ENCODE measurements around the gene ADAM19.

DNA sequence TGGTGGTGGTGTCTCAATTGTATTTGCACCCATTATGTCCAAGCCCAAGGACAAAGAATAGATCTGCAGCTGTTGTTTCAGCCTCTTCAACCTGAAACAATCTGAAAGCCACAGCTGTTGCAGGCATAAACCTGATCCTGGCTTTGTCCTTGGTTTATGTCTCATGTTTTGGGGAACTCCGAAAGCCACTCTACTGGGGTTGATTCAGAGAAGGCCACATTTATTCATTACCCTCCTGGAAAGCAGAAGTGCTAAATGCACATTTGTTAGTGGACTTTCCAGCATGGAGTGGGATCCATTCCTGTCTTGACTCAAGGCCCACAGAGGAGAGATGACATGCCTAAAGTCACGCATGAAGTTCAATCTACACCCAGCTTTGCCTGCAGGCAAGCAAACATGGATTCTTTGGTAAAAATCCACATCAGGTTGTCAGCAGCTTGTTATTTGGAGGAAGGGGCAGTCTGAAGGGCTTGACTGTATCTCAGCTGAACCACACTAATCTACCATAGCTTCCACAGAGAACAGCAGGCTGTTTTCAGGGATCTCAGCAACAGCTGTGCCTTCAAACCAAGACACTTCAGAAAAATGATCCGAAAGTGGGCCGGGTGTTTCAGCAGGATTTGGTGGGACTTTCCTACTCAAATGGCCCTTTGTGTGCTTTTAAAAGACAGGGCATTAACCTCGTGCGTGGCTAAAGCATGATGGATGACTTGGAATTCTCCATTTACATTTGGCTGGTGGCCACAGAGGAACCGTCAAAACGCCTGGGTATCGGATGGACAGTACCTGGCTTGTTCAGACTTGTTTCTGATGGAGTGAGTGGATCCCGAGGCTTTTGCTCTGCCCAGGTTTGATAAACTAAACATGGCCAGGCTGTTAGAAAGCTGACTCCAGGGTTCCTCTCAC is 36.2 kb upstream of the ADAM19 start:
- TF ChIP-seq, protein P1, sequence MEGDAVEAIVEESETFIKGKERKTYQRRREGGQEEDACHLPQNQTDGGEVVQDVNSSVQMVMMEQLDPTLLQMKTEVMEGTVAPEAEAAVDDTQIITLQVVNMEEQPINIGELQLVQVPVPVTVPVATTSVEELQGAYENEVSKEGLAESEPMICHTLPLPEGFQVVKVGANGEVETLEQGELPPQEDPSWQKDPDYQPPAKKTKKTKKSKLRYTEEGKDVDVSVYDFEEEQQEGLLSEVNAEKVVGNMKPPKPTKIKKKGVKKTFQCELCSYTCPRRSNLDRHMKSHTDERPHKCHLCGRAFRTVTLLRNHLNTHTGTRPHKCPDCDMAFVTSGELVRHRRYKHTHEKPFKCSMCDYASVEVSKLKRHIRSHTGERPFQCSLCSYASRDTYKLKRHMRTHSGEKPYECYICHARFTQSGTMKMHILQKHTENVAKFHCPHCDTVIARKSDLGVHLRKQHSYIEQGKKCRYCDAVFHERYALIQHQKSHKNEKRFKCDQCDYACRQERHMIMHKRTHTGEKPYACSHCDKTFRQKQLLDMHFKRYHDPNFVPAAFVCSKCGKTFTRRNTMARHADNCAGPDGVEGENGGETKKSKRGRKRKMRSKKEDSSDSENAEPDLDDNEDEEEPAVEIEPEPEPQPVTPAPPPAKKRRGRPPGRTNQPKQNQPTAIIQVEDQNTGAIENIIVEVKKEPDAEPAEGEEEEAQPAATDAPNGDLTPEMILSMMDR (IDR thresholded peaks at IDR 0.05): no peak
- TF ChIP-seq POLR2A (IDR thresholded peaks at IDR 0.05): no peak
